Left forelimb (tissue), 1 donor: ENCODE results near the gene CATSPER1.
"Not testable (repeated sequence)": the region's sequence is repeated elsewhere in the genome, so short reads cannot be mapped to it uniquely, and the experiment has no call there.

Experiments used
- DNase-seq: peaks from one replicate; pipeline ENCODE4 v3.0.0-alpha.2; 2018; ENCODE audit warnings: low spot score

CATSPER1 gene

GRCh38 chr11:66051766-66052663, 25.7 kb upstream of the CATSPER1 start, which contains the start of gene SF3B2:
SF3B2 (plus strand) TSS chr11:66052364; CDS start chr11:66052385, 21 bp downstream.
- peak; percentile 98 for DNase-seq

DNA sequence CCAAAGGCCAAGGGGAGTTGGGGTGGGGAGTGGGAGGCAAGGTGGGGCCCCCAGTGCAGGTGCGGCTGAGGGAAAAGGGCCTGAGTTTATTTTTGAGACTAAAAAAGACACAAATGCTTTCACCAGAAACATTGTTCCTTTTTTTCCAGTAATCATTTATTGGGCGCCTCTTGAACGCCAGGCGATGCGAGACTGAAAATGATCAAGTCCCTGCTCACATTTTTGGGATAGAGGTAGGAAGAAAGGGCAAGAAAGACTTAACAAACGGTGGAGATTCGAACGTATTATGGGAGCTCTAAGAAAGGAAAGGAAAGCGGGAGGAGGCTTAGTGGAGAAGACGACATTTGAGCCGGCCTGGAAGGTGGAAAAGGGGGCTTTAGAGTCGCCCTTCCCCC, 25.1 kb upstream of the CATSPER1 start:
- no peak for DNase-seq

DNA sequence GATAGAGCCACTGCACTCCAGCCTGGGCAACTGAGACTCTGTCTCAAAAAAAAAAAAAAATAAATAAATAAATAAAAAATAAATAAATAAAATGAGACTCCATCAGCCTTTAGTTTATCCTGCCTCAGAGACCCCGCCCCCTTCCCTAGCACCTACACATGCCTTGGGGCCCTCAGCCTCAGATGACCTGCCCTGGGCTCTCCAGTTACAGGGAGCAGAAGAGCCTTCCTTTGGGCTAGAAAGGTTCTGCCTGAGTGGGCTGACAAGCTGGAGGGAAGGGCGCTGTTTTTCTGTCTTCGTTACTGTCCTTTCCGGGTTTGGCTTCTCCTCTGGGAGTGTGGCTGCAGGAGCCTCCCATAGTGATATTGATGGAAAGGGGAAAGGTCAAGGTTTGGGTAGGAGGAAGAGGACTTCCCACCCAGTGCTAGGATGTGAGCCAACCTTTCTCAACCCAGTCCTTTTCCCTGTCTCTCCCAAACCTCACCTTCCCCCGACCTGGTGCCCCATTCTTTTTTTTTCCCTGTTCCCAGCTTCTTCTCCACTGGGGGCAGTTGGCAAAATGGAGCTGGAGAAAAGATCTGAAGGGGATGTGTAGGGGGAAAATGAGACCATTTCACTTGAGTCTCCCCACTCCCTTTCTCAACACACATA, 24.4 kb upstream of the CATSPER1 start:
- DNase-seq = no peak

- DNase-seq = no peak
These were observed 22.5 kb upstream of the CATSPER1 start, which contains the start of gene GAL3ST3 for GRCh38 chr11:66048547-66049323. GAL3ST3 (minus strand) TSS chr11:66049161; CDS start chr11:66045415, 3,746 bp downstream.

DNA sequence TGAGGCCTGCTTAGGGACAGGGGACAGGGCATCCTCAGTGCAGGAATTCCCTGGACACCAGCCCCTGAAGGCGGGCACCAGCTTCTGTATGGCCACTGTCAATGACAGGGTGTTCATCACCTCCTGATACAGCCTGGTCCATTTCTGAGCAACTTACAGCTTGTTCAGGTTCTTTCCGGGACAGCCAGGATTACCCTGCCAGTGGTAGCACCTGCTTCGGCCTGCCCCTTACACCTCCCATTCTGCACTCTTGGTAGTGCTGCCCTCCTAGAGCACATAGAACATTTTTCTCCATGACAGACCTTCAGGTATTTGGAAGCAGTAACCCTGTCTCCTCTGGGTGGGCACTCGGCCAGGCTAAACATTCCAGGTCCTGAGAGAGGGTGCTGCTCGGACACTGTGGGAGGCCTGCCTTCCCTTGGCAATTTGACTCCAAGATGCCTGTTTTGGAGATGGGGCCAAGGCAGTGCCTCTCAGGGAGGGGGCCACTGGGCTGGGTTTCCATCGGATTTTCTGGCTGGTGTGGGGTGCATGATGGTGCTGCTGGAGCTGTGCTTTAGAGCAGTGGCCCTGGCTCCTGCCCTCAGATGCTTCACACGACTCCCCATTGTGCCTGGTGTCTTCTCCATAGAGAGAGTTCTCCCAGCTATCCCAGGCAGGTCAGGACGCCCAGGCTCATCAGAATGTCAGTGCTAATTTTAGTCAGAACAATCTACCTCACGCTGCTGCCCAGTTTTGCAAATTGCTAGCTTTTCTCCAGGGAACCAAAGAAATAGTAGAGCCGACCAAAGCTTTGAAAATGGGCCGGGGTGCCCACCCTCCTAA, 21.5 kb upstream of the CATSPER1 start:
- no peak for DNase-seq

DNA sequence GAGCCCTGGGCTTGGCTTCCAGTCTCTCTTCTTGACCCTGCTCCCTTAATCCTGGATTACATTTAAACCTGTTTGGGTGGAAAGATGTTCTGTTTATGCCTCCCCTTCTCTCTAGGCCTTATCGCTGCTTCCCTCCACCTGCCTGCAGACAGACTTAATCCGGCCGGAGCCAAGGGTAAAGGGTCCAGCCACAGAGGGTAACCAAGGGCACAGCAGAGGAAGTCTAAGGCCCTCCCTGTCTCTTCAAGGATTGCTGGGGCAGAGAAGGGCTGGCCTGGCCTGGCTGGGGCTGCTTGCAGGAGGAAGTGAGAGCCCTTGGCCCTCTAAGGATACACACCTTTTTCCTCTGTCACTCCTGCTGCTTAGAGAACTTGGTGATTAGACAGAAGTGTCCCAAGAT, 20.6 kb upstream of the CATSPER1 start:
- DNase-seq = no peak

- DNase-seq = peak; percentile 80
These were observed 18.9 kb upstream of the CATSPER1 start for GRCh38 chr11:66045177-66045639.

DNA sequence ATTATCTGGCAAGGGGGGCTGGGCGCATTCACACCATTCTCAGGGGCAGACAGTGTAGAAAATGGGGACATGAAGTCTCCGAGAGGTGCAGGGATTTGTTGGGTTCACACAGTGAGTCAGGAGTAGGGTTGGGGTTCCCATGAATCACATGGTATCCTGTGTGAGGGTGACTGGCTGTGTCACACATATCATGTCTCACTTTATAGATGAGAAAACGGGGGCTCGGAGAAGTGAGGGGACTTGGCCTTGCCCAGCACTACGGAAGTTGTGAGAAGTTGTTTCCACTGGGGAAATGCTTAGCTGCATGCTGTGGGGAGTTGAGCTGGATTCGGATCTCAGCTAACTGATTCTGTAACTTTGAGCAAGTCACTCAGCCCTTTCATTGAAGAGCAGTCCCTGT, 18.5 kb upstream of the CATSPER1 start:
- no peak for DNase-seq

DNA sequence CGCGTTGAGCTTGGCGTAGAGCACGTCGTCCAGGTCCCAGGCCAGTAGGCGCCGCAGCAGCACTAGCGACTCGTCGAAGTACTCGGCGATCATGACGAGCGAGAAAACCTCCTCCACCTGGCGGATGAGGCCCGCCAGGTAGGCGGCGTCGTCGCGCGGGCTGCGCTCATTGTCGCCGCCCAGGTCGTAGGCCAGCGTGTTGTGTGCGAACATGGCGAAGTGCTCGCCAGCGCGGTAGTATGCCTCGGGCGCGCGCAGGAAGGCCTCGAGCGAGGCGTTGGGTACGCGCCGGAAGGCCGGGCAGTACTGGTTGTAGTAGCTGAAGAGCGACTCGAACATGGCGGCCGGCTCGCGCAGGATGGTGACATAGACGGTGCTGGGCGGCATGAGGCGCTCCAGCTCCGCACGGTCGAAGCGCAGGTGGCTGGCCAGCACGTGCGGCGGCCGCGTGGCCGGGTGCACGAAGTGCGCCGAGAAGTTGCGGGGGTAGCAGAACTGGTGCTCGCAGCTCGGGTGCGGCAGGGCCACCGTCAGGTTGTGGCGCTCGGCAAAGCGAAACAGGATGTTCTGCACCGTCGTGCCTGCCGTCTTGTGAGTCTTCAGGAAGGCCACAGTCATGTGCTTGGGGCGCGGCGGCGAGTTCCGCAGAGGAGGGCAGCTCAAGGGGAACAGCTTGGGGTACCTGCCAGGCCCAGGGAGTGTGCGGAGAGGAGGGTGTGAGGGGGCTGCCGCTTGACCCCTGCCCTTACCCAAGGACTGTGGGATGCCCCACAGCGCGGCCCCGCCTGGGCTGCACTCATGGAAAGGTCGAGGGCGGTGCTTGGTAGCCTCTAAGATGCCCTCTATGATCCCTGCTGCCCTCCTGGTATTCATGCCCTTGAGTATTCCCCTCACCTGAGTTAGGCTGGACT, 17.0 kb upstream of the CATSPER1 start:
- no peak for DNase-seq

DNA sequence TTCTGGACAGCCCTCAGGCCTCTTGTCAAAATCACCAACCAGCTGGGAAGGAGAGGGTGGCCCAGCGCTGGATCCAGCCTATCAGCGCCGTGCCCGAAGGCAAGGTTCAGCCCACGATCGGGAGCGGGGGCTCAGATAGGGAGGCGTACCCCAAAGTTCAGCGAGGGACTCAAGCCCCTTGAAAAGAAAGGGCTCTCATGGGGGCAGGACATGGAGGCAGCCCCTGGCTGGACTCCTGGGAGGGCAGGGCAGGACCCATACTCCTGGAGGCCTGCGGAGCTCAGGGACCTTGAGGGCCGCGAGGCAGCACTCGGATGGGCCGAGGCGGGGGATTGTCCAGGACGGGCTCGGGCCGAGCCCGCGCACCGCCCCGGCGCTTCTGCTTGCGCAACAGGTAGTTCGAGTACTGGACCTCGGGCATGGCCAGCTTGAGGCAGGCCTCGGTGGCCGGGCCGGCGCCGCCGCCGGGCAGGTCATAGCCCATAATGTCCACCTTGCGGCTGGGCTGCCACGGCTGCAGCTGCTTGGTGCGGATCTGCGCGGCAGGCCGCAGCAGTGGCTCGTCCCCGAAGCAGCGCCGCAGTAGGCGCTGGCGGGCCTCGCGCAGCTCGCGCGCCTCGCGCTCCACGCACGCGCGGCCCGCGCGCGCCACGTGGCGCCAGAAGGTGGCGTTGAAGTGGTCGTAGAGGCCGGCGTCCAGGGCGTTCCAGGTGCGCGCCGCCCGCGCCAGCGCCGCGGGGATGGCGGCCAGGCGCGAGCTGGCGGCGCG, 16.1 kb upstream of the CATSPER1 start:
- DNase-seq = no peak

- no peak for DNase-seq
These were observed 13.5 kb upstream of the CATSPER1 start for GRCh38 chr11:66039765-66040164.

DNA sequence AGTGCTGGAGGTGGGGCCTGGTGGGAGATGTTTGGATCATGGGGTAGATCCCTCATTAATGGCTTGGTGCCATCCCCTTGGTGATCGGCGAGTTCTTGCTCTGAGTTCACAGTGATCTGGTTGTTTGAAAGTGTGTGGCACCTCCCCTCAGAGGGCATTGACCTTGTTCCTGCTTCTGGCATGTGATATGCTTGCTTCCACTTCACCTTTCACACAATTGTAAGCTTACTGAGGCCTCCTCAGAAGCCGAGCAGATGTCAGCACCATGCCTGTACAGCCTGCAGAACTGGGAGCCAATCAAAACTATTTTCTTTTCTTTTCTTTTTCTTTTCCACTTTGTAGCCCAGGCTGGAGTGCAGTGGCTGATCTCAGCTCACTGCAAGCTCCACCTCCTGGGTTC, 11.0 kb upstream of the CATSPER1 start:
- DNase-seq = no peak

DNA sequence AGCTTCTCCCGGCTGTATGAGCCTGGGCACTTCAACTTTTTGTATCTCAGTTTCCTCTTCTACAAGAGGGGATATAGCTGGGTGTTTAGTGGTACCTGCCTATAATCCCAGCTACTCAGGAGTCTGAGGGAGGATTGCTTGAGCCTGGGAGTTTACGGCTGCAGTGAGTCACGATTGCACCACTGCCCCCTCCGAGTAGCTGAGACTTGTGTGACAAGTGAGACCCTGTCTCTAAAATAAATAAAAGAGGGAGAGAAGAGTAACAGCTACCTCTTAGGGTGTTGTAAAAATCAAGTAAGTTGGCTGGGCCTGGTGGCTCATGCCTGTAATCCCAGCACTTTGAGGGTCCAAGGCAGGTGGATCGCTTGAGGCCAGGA, 10.0 kb upstream of the CATSPER1 start:
- DNase-seq = no peak

DNA sequence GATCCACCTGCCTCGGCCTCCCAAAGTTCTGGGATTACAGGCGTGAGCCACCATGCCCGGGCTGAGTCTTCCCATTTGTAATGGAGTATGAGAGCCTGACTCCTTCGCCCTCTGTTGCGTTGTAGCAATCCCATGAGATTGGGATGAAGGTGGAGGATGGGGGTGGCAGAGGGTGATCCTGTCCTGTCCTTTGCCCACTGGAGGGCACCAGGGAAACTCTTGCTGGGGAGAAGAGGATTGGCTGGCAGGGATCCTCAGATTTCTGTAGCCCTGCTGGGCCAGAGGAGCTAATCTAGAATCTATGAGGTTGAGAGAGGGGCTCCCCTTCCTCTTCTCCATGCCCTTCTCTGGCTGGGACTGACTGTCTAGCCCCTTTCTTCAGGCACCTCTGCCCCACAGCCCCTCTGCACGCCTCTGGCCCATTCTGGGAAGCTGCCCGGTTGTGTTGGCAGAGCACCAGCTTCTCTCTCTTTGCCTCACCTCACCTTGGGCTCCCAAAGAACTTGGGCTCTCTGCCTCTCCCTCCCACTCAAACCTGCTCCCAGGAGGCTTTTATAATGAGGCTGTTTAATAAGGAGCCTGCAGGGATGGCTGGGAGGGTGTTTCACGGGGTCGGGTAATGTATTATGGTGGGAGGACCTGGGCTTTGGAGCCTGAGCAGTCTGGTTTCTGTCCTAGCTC, 9.5 kb upstream of the CATSPER1 start:
- no peak for DNase-seq

DNA sequence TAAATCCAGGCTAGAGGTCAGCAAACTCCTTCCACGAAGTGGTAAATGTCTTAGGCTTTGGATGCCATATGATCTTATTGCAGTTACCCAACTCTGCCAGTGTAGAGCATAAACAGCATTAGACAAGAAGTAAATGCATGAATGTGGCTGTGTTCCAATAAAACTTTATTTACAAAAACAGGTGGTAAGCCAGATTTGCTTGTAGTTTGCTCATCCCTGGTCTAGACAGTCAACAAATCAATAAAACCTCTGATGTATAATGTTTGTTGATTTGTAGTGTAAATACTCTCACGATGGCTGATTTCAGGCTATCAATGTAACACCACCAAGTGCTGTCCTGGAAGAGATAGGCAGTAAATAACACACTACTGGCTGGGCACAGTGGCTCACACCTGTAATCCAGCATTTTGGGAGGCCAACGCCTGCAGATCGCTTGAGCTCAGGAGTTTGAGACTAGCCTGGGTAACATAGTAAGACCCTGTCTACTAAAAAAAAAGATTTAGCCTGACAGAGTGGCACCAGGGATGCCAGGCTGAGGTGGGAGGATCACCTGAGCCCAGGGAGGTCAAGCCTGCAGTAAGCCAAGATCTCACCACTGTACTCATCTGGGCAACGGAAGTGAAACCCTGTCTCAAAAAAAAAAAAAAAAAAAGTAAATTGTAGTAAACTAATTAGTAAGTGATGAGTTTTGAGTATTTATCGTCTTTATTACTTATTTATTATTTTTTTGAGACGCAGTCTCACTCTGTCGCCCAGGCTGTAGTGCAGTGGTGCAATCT, 6.9 kb upstream of the CATSPER1 start:
- no peak for DNase-seq

DNA sequence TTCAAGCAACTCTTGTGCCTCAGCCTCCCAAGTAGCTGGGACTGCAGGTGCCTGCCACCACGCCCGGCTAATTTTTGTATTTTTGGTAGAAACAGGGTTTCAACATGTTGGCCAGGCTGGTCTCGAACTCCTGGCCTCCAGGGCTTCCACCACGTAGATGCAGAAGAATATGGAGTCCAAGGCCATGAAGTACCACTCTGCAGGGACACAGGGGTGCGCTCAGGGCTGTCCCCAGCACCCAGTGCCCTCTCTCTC, 3.2 kb downstream of the CATSPER1 start:
- DNase-seq = not testable (repeated sequence)

DNA sequence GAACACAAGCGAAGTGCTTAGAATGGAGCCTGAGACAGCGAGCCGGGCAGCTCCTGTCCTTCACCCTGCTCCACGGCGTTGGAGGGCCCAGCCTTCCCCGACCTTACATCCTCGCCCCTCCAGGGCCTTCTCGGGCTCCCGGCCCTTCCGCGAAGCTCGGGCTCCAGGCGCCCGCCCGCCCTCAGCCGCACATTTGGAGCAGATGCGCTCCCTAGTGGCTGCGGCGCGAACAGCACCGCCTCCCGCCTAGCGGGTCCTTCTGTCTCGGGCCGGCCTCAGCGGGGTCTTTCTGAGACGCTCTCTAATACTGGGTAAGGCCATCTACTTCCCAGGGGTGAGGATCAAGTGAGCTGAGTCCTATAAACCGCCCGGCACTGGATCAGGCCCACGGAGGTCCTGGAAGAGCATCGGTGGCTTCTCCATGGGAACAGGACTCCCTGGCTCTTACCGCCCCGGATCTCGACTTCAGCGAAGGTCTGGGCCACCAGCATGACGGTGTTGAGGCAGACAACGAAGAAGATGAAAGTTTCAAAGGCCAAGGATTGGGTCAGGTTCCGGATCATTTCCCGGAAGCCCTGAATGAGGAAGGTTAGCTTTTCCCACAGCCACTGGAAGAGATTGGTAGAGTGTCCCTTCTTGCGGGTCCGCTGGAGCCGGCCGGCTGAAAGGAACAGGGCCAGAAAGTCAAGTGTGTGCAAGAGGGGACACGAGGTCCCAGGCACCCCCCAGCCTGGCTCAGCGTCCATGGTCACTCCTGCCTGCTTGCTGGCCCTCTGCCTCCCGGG, 3.7 kb downstream of the CATSPER1 start:
- peak; percentile 80 for DNase-seq
